SIG-M5 treated with dmso at 0.1 percent for 504 hours (cell line): ENCODE results near the gene RIPK4.
"Not testable (repeated sequence)": the region's sequence is repeated elsewhere in the genome, so short reads cannot be mapped to it uniquely, and the experiment has no call there.

Experiments
- DNase-seq: peaks from one replicate; lab custom pipeline; 2025; ENCODE audit not compliant: unreplicated experiment; lab: John Stamatoyannopoulos, UW

Gene RIPK4

GRCh38 chr21:41796476-41797080, 29.7 kb upstream of the RIPK4 start:
- no peak for DNase-seq

- DNase-seq: no peak
Measured at GRCh38 chr21:41795726-41796125, 28.9 kb upstream of the RIPK4 start.

- DNase-seq: no peak
Measured at GRCh38 chr21:41794600-41794999, 27.7 kb upstream of the RIPK4 start.

GRCh38 chr21:41792711-41793110, 25.9 kb upstream of the RIPK4 start:
- DNase-seq: no peak

- DNase-seq: no peak
Measured at GRCh38 chr21:41786509-41786987, 19.7 kb upstream of the RIPK4 start.

GRCh38 chr21:41785262-41785661, 18.4 kb upstream of the RIPK4 start:
- not testable (repeated sequence) for DNase-seq

GRCh38 chr21:41784456-41785102, 17.7 kb upstream of the RIPK4 start:
- DNase-seq: no peak

- peak; percentile 69 for DNase-seq
Measured at GRCh38 chr21:41783476-41784180, 16.8 kb upstream of the RIPK4 start.

- no peak for DNase-seq
Measured at GRCh38 chr21:41781050-41781410, 14.2 kb upstream of the RIPK4 start.

- no peak for DNase-seq
Measured at GRCh38 chr21:41780337-41781049, 13.6 kb upstream of the RIPK4 start.

- no peak for DNase-seq
Measured at GRCh38 chr21:41779659-41780058, 12.8 kb upstream of the RIPK4 start.

GRCh38 chr21:41778930-41779600, 12.2 kb upstream of the RIPK4 start:
- DNase-seq: no peak

GRCh38 chr21:41777951-41778815, 11.3 kb upstream of the RIPK4 start:
- DNase-seq: peak; percentile 58

GRCh38 chr21:41776778-41777177, 9.9 kb upstream of the RIPK4 start:
- no peak for DNase-seq

GRCh38 chr21:41775149-41775472, 8.3 kb upstream of the RIPK4 start:
- DNase-seq: no peak

GRCh38 chr21:41774467-41775148, 7.8 kb upstream of the RIPK4 start:
- DNase-seq: no peak

- no peak for DNase-seq
Measured at GRCh38 chr21:41772351-41773080, 5.7 kb upstream of the RIPK4 start.

GRCh38 chr21:41771625-41771945, 4.7 kb upstream of the RIPK4 start:
- DNase-seq: no peak

GRCh38 chr21:41770901-41771624, 4.2 kb upstream of the RIPK4 start:
- no peak for DNase-seq
